Upper lobe of right lung (tissue), 1 donor: ENCODE results near the gene RAB31. TPM values are rescaled to one million over a fixed set of nuclear protein-coding genes. Genes with fewer than 3 reads are reported as not detected.
"Not testable (repeated sequence)": the region's sequence is repeated elsewhere in the genome, so short reads cannot be mapped to it uniquely, and the experiment has no call there.

Experiments used
- ATAC-seq: fragments of 200-7000 bp; cut with Tn5 transposase; one replicate; pipeline ENCODE4 v1.9.1; 2020; ENCODE audit warnings: mild to moderate bottlenecking, moderate library complexity
- DNase-seq: peaks from one replicate; pipeline ENCODE4 v3.0.0-alpha.2; 2020
- H3K27ac ChIP-seq: fragments of 200-600 bp; one replicate; pipeline ENCODE4 v1.8.0; 2022
- H3K27me3 ChIP-seq: fragments of 200-600 bp; one replicate; pipeline ENCODE4 v1.8.0; 2022; ENCODE audit warnings: mild to moderate bottlenecking
- H3K36me3 ChIP-seq: fragments of 200-600 bp; one replicate; pipeline ENCODE4 v1.8.0; 2022
- H3K4me1 ChIP-seq: fragments of 200-600 bp; one replicate; pipeline ENCODE4 v1.8.0; 2022
- H3K4me3 ChIP-seq: fragments of 200-600 bp; one replicate; pipeline ENCODE4 v1.8.0; 2022; ENCODE audit warnings: mild to moderate bottlenecking
- H3K9me3 ChIP-seq: fragments of 200-600 bp; one replicate; pipeline ENCODE4 v1.8.0; 2022
- CTCF ChIP-seq: fragments of 200-600 bp; IDR thresholded peaks from one replicate; pipeline ENCODE4 v1.8.0; 2022; ENCODE audit warnings: antibody characterized with exemption
- intact Hi-C: fragments of 100-400 bp; cut with DNase I; formaldehyde crosslinking; loops from one replicate; pipeline ENCODE4 v1.11.0; 2022
- total RNA-seq: library from RNA; stranded (reverse); fragmentation: NEBNext Ultra II Directional; extraction: Animal tissue kit (Norgen Biotek cat#: 25700); gene quantifications from one replicate; pipeline ENCODE4 v1.2.1, GENCODE V29; 2021
- donor health status: DM: no; HTN: yes; CAD: no; lungs with severe emphysema.

Gene RAB31
- total RNA-seq, 1 donor from 2014 or later: 137 TPM

- intact Hi-C loops: no loop called here
- no peaks in the 10 kb centered on the region for H3K27me3 ChIP-seq
- H3K4me1 ChIP-seq: no peaks in the 10 kb centered on the region
- no peak for DNase-seq
- no peak overlapping the region for H3K27ac ChIP-seq
- no peak for TF ChIP-seq CTCF
- H3K36me3 ChIP-seq: no peaks in the 10 kb centered on the region
- ATAC-seq: no peak
- no peaks in the 10 kb centered on the region for H3K9me3 ChIP-seq
- no peak overlapping the region for H3K4me3 ChIP-seq
These were observed 55.9 kb downstream of the RAB31 start for GRCh38 chr18:9764011-9764481.

GRCh38 chr18:9765501-9765900, 57.4 kb downstream of the RAB31 start:
- DNase-seq (no peak), ATAC-seq (peak; percentile 23)
- intact Hi-C loops: no loop called here
- Histone ChIP-seq H3K4me1 (no peaks in the 10 kb centered on the region), H3K4me3 (no peak overlapping the region), H3K9me3 (no peaks in the 10 kb centered on the region), H3K36me3 (no peaks in the 10 kb centered on the region), H3K27me3 (no peaks in the 10 kb centered on the region), H3K27ac (no peak overlapping the region)
- TF ChIP-seq CTCF: no peak

GRCh38 chr18:9766076-9766481, 58.0 kb downstream of the RAB31 start:
- no peaks in the 10 kb centered on the region for H3K9me3 ChIP-seq
- H3K27ac ChIP-seq: no peak overlapping the region
- TF ChIP-seq CTCF: no peak
- no peaks in the 10 kb centered on the region for H3K36me3 ChIP-seq
- ATAC-seq: peak; percentile 67
- DNase-seq: no peak
- H3K27me3 ChIP-seq: no peaks in the 10 kb centered on the region
- H3K4me1 ChIP-seq: peaks cover 1% of the 10 kb centered on the region
- H3K4me3 ChIP-seq: no peak overlapping the region
- intact Hi-C loops: no loop called here

GRCh38 chr18:9766740-9767139, 58.6 kb downstream of the RAB31 start:
- Histone ChIP-seq H3K36me3 (no peaks in the 10 kb centered on the region), H3K9me3 (no peaks in the 10 kb centered on the region), H3K4me3 (no peak overlapping the region), H3K27me3 (no peaks in the 10 kb centered on the region), H3K4me1 (peaks cover 8% of the 10 kb centered on the region), H3K27ac (no peak overlapping the region)
- TF ChIP-seq CTCF: no peak
- intact Hi-C loops: no loop called here
- no peak for ATAC-seq
- no peak for DNase-seq

- H3K27me3 ChIP-seq, ATAC-seq, H3K4me3 ChIP-seq, H3K27ac ChIP-seq, H3K9me3 ChIP-seq, intact Hi-C loops, H3K36me3 ChIP-seq, DNase-seq: not testable (repeated sequence)
- H3K4me1 ChIP-seq: peaks cover 12% of the 10 kb centered on the region
These were observed 60.1 kb downstream of the RAB31 start for GRCh38 chr18:9768071-9768691.

GRCh38 chr18:9770111-9770510, 62.0 kb downstream of the RAB31 start:
- H3K27me3 ChIP-seq, H3K27ac ChIP-seq, ATAC-seq, intact Hi-C loops, DNase-seq, H3K4me3 ChIP-seq, H3K9me3 ChIP-seq, H3K36me3 ChIP-seq: not testable (repeated sequence)
- H3K4me1 ChIP-seq: peaks cover 12% of the 10 kb centered on the region
